GM19452 (cell line): ENCODE results near the gene HDDC3.

ENCODE experiments used
- ATAC-seq: cut with Tn5 transposase; IDR thresholded peaks from one replicate; pipeline ENCODE4 v1.9.1; 2021; ENCODE audit not compliant: unreplicated experiment

The HDDC3 gene

GRCh38 chr15:90953947-90954711 is 21.8 kb upstream of the HDDC3 start:
- ATAC-seq: no peak

- no peak for ATAC-seq
Measured at GRCh38 chr15:90952901-90953677, 20.7 kb upstream of the HDDC3 start.

DNA sequence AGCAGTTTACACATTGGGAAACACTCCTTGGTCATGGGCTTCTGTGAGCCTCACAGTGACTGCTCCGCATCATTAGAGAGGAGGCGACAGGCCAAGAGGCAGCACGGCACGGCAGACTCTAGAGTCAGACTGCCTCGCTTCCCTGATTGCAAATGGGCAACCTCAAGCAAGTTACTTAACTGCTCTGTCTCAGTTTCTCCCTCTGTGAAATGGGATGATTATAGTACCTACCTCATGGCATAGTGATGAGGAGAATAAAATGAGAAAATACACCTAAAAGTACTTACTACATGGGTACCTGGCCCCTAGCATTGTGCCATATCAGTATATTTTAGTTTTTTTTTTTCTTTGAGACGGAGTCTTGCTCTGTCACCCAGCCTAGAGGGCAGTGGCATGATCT is 18.3 kb upstream of the HDDC3 start:
- no peak for ATAC-seq

DNA sequence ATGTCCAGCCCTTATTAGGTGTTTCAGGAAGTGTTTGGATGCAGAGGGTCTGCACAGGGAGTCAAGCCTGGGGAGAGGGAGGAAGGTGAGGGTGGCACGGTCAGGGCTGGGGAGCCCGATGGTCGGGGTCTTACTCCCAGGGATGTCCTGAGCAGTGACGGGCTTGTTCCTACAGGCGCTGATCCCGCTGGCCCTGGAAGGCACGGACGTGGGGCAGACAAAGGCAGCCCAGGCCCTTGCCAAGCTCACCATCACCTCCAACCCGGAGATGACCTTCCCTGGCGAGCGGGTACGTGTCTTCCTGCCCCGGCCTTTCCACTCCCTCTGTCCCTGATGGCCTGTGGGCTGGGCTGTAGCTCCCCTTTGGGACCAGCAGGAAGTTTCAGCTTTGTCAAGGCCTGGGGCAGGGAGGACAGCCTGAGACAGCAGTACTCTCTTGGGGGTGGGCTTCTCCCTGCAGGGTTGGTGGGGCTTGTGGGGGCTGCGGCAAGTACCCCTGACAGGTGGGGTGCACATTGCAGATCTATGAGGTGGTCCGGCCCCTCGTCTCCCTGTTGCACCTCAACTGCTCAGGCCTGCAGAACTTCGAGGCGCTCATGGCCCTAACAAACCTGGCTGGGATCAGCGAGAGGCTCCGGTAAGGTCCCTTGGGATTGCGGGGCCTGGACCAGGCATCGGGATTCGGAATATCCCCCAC is 17.8 kb upstream of the HDDC3 start:
- no peak for ATAC-seq

GRCh38 chr15:90948506-90948905 is 16.2 kb upstream of the HDDC3 start:
- no peak for ATAC-seq

DNA sequence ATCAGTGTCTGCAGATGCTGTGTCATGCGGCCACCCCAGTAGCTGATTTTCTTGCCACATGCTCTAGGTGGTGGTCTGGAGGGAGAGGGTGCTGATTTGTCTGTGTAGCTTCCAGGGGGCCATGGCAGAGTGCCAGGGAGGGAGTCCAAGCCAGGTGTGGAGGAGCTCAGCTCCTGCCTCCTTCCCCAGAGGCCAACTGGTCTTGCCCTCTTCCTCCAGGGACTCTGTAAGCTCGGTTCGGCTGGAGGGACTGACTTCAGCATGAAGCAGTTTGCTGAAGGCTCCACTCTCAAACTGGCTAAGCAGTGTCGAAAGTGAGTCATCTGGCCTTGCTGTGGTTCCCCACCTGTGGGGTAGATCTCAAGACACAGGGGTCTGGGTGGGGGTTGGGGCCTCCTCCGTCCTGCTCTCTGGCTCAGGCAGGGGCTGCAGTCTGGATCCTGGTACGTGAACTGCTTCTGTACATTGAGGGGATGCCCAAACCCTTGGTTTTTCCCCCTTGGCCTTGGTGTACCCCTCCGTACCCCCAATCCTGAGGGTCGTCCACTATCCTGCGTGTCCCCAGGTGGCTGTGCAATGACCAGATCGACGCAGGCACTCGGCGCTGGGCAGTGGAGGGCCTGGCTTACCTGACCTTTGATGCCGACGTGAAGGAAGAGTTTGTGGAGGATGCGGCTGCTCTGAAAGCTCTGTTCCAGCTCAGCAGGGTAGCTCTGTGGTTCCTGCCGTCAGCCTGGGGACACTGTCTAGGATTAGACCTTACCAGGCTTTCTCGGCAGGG is 15.4 kb upstream of the HDDC3 start:
- no peak for ATAC-seq

DNA sequence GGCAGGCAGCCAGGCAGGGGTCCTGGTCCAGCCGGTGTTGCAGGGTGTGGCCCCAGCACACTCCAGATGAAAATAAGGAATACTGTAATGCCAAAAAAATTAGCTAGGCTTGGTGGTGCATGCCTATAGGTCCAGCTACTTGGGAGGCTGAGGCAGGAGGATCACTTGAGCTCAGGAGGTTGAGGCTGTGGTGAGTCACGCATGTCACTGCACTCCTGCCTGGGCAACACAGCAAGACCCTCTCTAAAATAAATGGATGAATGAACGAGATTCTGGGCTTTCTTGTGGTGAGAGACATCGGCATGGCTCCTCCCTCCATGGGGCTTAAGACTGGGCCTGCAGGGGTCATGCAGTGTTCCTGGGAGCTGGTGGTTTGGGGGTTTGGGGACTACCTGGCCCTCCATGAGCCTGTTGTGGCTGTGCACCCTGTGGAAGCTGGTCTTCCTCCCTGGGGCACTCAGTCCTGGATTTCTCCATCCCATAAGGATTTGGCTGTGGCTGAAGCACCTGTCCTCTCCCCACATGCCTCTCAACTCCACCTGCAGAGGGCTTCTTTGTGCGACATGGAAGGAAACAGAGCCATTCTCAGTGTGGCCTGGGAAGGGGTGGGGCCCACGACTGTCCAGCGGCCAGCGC is 14.7 kb upstream of the HDDC3 start:
- ATAC-seq: no peak

- no peak for ATAC-seq
Measured at GRCh38 chr15:90946538-90946937, 14.2 kb upstream of the HDDC3 start.

DNA sequence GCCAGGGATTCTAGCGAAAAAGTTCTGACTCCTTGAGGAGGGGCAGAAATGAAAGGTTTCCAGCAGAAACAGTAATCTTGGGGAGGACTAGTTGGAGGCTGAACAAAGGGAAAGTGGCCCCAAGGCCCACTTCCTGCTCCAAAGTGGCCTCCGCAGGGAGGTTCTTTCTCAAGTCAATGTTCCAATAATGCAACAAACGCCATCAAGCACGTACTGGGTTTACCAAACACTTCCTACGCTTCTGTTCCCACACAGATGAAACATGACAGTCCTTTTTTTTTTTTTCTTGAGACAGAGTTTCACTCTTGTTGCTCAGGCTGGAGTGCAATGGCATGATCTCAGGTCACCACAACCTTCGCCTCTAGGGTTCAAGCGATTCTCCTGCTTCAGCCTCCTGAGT is 12.7 kb upstream of the HDDC3 start:
- ATAC-seq: no peak

- ATAC-seq: no peak
Measured at GRCh38 chr15:90942354-90943120, 10.2 kb upstream of the HDDC3 start.

GRCh38 chr15:90941038-90941437 is 8.7 kb upstream of the HDDC3 start:
- ATAC-seq: no peak

DNA sequence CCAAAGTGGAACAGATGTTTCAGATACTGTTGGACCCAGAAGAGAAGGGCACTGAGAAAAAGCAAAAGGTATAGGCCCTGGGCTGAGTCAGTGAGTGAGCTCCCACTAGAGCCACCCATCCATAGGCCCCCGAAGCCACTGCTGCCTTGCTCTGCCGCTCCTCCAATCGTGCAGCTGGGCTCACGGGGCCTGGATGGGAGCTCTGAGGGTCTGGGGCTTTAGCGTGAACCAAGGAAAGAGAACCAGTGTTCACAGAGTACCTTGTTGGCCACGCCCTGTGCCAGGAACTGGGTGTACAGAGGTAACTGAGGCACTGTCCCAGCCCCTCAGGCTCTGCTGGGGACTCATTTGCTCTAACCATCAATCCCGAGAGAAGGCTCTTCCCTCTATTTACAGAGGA is 7.4 kb upstream of the HDDC3 start:
- no peak for ATAC-seq

DNA sequence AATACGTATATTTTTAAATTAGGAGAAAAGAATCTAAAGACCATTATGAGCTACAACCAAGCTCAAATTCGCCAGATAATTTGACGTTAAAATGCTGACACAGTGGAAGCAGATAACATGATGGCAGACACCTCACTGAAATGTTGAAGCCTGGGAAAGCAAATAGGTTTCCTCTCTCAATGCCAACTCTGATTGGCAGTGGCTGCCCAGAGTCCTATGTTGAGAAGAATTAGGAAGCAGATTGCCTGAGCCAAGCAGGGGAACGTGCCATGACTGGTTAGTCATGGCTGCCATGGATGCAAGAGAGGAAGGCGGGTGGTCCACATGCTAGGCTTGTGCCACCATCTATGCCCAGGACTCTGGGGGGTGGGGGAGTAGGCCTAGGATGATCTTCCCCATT is 5.9 kb upstream of the HDDC3 start:
- no peak for ATAC-seq

DNA sequence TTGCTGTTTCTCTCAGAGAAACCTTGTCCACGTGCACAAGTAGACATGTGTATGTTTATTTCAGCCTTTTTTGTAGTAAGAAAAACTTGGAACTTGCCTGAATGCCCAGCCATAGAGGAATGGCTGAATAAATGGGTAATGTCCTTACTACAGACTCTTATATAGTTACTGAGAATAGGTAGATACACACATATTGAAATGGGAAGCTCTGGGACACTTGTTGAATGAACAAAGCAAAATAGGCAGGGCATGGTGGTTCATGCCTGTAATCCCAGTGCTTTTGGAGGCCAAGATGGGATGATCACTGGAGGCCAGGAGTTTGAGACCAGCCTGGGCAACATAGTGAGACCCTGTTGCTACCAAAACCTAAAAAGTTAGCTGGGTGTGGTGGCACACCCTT is 4.5 kb upstream of the HDDC3 start:
- ATAC-seq: no peak

- peak; percentile 53 for ATAC-seq
Measured at GRCh38 chr15:90934949-90935751, 2.8 kb upstream of the HDDC3 start, which contains the start of gene UNC45A. UNC45A (plus strand) TSS chr15:90935285; CDS start chr15:90935325, 40 bp downstream.

- ATAC-seq: peak; percentile 37
Measured at GRCh38 chr15:90934256-90934948, 2.1 kb upstream of the HDDC3 start.

GRCh38 chr15:90933301-90933700 is 952 bp upstream of the HDDC3 start:
- no peak for ATAC-seq

- no peak for ATAC-seq
Measured at GRCh38 chr15:90932660-90932991, 277 bp upstream of the HDDC3 start.

GRCh38 chr15:90931575-90931827 is 848 bp downstream of the HDDC3 start:
- ATAC-seq: no peak
